Ishikawa (cell line): ENCODE data around the gene PTPN2.

ENCODE experiments used
- CEBPB ChIP-seq: IDR thresholded peaks from 2 replicates; pipeline ENCODE4 v1.6.1; 2012
- CREB1 ChIP-seq: IDR thresholded peaks from 2 replicates; pipeline ENCODE4 v1.6.1; 2012; ENCODE audit warnings: low read depth
- EGR1 ChIP-seq: IDR thresholded peaks from 2 replicates; pipeline ENCODE4 v1.6.1; 2012
- EP300 ChIP-seq: IDR thresholded peaks from 2 replicates; pipeline ENCODE4 v1.6.1; 2012; ENCODE audit warnings: borderline replicate concordance
- FOXM1 ChIP-seq: IDR thresholded peaks from 2 replicates; pipeline ENCODE4 v1.6.1; 2012; ENCODE audit warnings: low read depth, borderline replicate concordance
- MAX ChIP-seq: IDR thresholded peaks from 2 replicates; pipeline ENCODE4 v1.6.1; 2012
- NFIC ChIP-seq: IDR thresholded peaks from 2 replicates; pipeline ENCODE4 v1.6.1; 2012
- RAD21 ChIP-seq: IDR thresholded peaks from 2 replicates; pipeline ENCODE4 v1.6.1; 2012; ENCODE audit warnings: low read depth
- REST ChIP-seq: IDR thresholded peaks from 2 replicates; pipeline ENCODE4 v1.6.1; 2012; ENCODE audit warnings: low read depth, mild to moderate bottlenecking
- TAF1 ChIP-seq: IDR thresholded peaks from 2 replicates; pipeline ENCODE4 v1.6.1; 2012; ENCODE audit warnings: low read depth, mild to moderate bottlenecking
- TCF12 ChIP-seq: IDR thresholded peaks from 2 replicates; pipeline ENCODE4 v1.6.1; 2012; ENCODE audit warnings: low read depth
- TEAD4 ChIP-seq: IDR thresholded peaks from 2 replicates; pipeline ENCODE4 v1.6.1; 2012
- USF1 ChIP-seq: IDR thresholded peaks from 2 replicates; pipeline ENCODE4 v1.6.1; 2012
- YY1 ChIP-seq: IDR thresholded peaks from 2 replicates; pipeline ENCODE4 v1.6.1; 2012; ENCODE audit warnings: low read depth
- ZBTB7A ChIP-seq: IDR thresholded peaks from 2 replicates; pipeline ENCODE4 v1.6.1; 2012; ENCODE audit warnings: low read depth

PTPN2 gene

GRCh38 chr18:12860530-12860929, 23.5 kb downstream of the PTPN2 start:
- no peak for TF ChIP-seq RAD21
- TF ChIP-seq NFIC = no peak
- TF ChIP-seq REST = no peak
- TF ChIP-seq EP300 = no peak
- TF ChIP-seq MAX = no peak
- TF ChIP-seq FOXM1 = no peak
- no peak for TF ChIP-seq CEBPB
- no peak for TF ChIP-seq CREB1
- no peak for TF ChIP-seq TCF12
- TF ChIP-seq YY1 = no peak
- no peak for TF ChIP-seq EGR1
- TF ChIP-seq ZBTB7A = no peak
- no peak for TF ChIP-seq USF1
- TF ChIP-seq TEAD4 = no peak
- TF ChIP-seq TAF1 = no peak

GRCh38 chr18:12858991-12859390, 25.0 kb downstream of the PTPN2 start:
- TF ChIP-seq FOXM1 = no peak
- TF ChIP-seq TCF12 = no peak
- no peak for TF ChIP-seq USF1
- TF ChIP-seq ZBTB7A = no peak
- TF ChIP-seq REST = no peak
- TF ChIP-seq EP300 = no peak
- TF ChIP-seq CREB1 = no peak
- TF ChIP-seq CEBPB = no peak
- no peak for TF ChIP-seq RAD21
- no peak for TF ChIP-seq EGR1
- TF ChIP-seq YY1 = no peak
- TF ChIP-seq TAF1 = no peak
- TF ChIP-seq MAX = no peak
- TF ChIP-seq NFIC = no peak
- no peak for TF ChIP-seq TEAD4

GRCh38 chr18:12857991-12858544, 26.0 kb downstream of the PTPN2 start:
- no peak for TF ChIP-seq RAD21

GRCh38 chr18:12857215-12857905, 26.7 kb downstream of the PTPN2 start:
- TF ChIP-seq CREB1 = no peak
- TF ChIP-seq CEBPB = no peak
- no peak for TF ChIP-seq REST
- no peak for TF ChIP-seq FOXM1
- TF ChIP-seq MAX = no peak
- no peak for TF ChIP-seq YY1
- no peak for TF ChIP-seq NFIC
- no peak for TF ChIP-seq USF1
- TF ChIP-seq EGR1 = no peak
- no peak for TF ChIP-seq RAD21
- TF ChIP-seq EP300 = no peak
- TF ChIP-seq ZBTB7A = no peak
- no peak for TF ChIP-seq TEAD4
